ENCODE measurements around the gene ARID3A.

DNA sequence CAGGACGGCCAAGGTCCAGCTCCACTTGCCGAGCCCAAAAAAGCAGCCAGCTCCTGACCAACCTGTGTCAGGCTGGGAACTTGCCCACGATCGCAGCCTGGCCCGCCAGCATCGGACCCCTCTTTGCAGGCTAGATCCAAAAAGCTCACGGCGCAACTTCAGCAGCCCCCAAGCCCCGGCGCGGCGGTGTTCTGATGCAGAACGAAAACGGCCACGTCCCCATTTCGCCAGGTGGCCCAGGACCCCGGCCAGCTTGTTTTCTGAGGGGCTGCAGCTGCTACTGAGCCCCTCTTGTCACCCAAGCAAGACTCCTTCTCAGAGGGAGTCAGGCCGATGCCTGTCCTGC lies 93.8 kb downstream of the ARID3A start:
- TF ChIP-seq, protein P1, sequence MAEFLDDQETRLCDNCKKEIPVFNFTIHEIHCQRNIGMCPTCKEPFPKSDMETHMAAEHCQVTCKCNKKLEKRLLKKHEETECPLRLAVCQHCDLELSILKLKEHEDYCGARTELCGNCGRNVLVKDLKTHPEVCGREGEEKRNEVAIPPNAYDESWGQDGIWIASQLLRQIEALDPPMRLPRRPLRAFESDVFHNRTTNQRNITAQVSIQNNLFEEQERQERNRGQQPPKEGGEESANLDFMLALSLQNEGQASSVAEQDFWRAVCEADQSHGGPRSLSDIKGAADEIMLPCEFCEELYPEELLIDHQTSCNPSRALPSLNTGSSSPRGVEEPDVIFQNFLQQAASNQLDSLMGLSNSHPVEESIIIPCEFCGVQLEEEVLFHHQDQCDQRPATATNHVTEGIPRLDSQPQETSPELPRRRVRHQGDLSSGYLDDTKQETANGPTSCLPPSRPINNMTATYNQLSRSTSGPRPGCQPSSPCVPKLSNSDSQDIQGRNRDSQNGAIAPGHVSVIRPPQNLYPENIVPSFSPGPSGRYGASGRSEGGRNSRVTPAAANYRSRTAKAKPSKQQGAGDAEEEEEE (CRISPR knock-in tag; IDR thresholded peaks at IDR 0.05; ENCODE audit: borderline replicate concordance) = no peak
- no peak for TF ChIP-seq ZNF878 (CRISPR knock-in tag; IDR thresholded peaks at IDR 0.05)
- TF ChIP-seq, protein P2, sequence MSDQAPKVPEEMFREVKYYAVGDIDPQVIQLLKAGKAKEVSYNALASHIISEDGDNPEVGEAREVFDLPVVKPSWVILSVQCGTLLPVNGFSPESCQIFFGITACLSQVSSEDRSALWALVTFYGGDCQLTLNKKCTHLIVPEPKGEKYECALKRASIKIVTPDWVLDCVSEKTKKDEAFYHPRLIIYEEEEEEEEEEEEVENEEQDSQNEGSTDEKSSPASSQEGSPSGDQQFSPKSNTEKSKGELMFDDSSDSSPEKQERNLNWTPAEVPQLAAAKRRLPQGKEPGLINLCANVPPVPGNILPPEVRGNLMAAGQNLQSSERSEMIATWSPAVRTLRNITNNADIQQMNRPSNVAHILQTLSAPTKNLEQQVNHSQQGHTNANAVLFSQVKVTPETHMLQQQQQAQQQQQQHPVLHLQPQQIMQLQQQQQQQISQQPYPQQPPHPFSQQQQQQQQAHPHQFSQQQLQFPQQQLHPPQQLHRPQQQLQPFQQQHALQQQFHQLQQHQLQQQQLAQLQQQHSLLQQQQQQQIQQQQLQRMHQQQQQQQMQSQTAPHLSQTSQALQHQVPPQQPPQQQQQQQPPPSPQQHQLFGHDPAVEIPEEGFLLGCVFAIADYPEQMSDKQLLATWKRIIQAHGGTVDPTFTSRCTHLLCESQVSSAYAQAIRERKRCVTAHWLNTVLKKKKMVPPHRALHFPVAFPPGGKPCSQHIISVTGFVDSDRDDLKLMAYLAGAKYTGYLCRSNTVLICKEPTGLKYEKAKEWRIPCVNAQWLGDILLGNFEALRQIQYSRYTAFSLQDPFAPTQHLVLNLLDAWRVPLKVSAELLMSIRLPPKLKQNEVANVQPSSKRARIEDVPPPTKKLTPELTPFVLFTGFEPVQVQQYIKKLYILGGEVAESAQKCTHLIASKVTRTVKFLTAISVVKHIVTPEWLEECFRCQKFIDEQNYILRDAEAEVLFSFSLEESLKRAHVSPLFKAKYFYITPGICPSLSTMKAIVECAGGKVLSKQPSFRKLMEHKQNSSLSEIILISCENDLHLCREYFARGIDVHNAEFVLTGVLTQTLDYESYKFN (CRISPR knock-in tag; conservative IDR thresholded peaks at IDR 0.05) = no peak
- TF ChIP-seq, protein P3, sequence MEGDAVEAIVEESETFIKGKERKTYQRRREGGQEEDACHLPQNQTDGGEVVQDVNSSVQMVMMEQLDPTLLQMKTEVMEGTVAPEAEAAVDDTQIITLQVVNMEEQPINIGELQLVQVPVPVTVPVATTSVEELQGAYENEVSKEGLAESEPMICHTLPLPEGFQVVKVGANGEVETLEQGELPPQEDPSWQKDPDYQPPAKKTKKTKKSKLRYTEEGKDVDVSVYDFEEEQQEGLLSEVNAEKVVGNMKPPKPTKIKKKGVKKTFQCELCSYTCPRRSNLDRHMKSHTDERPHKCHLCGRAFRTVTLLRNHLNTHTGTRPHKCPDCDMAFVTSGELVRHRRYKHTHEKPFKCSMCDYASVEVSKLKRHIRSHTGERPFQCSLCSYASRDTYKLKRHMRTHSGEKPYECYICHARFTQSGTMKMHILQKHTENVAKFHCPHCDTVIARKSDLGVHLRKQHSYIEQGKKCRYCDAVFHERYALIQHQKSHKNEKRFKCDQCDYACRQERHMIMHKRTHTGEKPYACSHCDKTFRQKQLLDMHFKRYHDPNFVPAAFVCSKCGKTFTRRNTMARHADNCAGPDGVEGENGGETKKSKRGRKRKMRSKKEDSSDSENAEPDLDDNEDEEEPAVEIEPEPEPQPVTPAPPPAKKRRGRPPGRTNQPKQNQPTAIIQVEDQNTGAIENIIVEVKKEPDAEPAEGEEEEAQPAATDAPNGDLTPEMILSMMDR (CRISPR knock-in tag; IDR thresholded peaks at IDR 0.05) = no peak

Measured in HepG2 (cell line).